ENCODE data around the gene DHRS2.
"Not testable (repeated sequence)": the region's sequence is repeated elsewhere in the genome, so short reads cannot be mapped to it uniquely, and the experiment has no call there.

DHRS2 gene

DNA sequence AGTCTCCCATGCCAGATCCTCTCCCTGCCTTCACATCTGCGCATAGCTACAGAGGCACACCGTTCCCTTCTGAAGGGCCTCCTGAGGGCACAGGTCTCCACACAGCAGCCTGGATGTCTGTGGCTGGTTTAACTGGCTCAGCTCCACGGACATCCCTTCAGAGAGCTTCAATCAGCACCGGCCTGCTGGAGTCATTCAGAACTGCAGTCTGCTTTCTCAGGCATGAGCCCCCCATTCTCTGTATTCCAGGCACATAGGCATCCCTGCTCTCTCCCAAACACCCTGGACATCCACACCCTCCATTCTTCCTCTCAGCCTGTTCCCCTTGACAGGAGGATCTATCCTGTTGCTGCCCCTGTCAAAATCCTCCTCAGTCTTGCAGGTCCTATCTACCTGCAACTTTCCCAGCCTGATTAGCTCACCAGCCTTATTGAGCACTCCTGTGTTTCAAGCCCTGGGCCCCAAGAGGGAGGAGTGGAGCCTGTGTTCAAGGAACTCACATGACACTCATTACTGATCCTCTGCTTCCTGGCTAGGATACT lies 2.9 kb upstream of the DHRS2 start:
- TF ChIP-seq FOXK2 (IDR thresholded peaks at IDR 0.05): no peak
- TF ChIP-seq FOXA1 (IDR thresholded peaks at IDR 0.05): no peak
- no peak for TF ChIP-seq SUZ12 (IDR thresholded peaks at IDR 0.05)
- ChIA-PET POLR2A (no interaction called here), CTCF (interaction anchor here (0.8 to 2.4 kb wide), 10 partner anchors 13 to 300 kb away, joined by 3 to 26 read pairs (median 5); no protein-coding TSS in a partner anchor)
- DNase-seq (ENCODE audit: extremely low spot score): peak; percentile 19

- CTCF ChIA-PET; DNase-seq (ENCODE audit: extremely low spot score); POLR2A ChIA-PET: not testable (repeated sequence)
Observed at GRCh38 chr14:23634698-23635412, 1.3 kb upstream of the DHRS2 start.

DNA sequence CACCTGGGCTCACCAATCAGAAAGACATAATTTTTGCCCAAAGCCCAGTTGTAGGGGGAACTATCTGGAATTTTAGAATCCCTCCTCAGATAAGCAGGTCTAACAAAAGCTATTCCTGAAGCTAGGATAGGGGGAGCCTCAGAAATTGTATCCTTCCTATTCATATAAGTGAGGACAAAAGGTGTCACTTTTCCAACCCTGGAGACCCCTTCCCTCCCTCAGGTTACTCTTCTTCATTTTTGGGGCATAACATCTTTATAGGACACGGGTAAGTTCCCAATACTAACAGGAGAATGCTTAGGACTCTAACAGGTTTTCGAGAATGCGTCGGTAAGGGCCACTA lies 1.1 kb downstream of the DHRS2 start:
- POLR2A ChIA-PET; DNase-seq (ENCODE audit: extremely low spot score); CTCF ChIA-PET: not testable (repeated sequence)

GRCh38 chr14:23637655-23638413 lies 1.7 kb downstream of the DHRS2 start:
- DNase-seq (ENCODE audit: extremely low spot score); CTCF ChIA-PET; POLR2A ChIA-PET: not testable (repeated sequence)

GRCh38 chr14:23638414-23639047 lies 2.4 kb downstream of the DHRS2 start:
- no peak for DNase-seq (ENCODE audit: extremely low spot score)
- TF ChIP-seq SP1 (IDR thresholded peaks at IDR 0.05): no peak
- TF ChIP-seq ELF4 (IDR thresholded peaks at IDR 0.05): no peak
- no peak for TF ChIP-seq L3MBTL2 (conservative IDR thresholded peaks at IDR 0.05)
- TF ChIP-seq CTBP1 (IDR thresholded peaks at IDR 0.05; ENCODE audit: borderline replicate concordance): no peak
- no peak for TF ChIP-seq FOXK2 (IDR thresholded peaks at IDR 0.05)
- TF ChIP-seq ARNT (IDR thresholded peaks at IDR 0.05): no peak
- TF ChIP-seq BHLHE40 (IDR thresholded peaks at IDR 0.05; ENCODE audit: borderline replicate concordance): no peak
- TF ChIP-seq SUZ12 (IDR thresholded peaks at IDR 0.05): no peak
- TF ChIP-seq FOXM1 (IDR thresholded peaks at IDR 0.05; ENCODE audit: borderline replicate concordance): no peak
- no peak for TF ChIP-seq FOXA1 (IDR thresholded peaks at IDR 0.05)
- no peak for TF ChIP-seq ZNF384 (IDR thresholded peaks at IDR 0.05)
- ChIA-PET CTCF (no interaction called here), POLR2A (no interaction called here)

- TF ChIP-seq BHLHE40 (IDR thresholded peaks at IDR 0.05; ENCODE audit: borderline replicate concordance) (no peak), ELF4 (IDR thresholded peaks at IDR 0.05) (no peak), FOXM1 (IDR thresholded peaks at IDR 0.05; ENCODE audit: borderline replicate concordance) (no peak)
- ChIA-PET POLR2A (interaction anchor here (0.6 kb wide), 1 partner anchor 8 kb away, joined by 3 read pairs; no protein-coding TSS in a partner anchor), CTCF (interaction anchor here (3.2 kb wide), 1 partner anchor 8 kb away, joined by 22 read pairs; no protein-coding TSS in a partner anchor)
- DNase-seq (ENCODE audit: extremely low spot score): no peak
Observed at GRCh38 chr14:23639048-23639890, 3.1 kb downstream of the DHRS2 start.

- DNase-seq (ENCODE audit: extremely low spot score): no peak
- CTCF ChIA-PET: interaction anchor here (3.2 kb wide), 1 partner anchor 8 kb away, joined by 22 read pairs; no protein-coding TSS in a partner anchor
- POLR2A ChIA-PET: interaction anchor here (0.6 kb wide), 1 partner anchor 9 kb away, joined by 3 read pairs; no protein-coding TSS in a partner anchor
- TF ChIP-seq FOXK2 (IDR thresholded peaks at IDR 0.05) (no peak), NFRKB (IDR thresholded peaks at IDR 0.05) (no peak), BHLHE40 (IDR thresholded peaks at IDR 0.05; ENCODE audit: borderline replicate concordance) (no peak), SP1 (IDR thresholded peaks at IDR 0.05) (no peak), FOXA1 (IDR thresholded peaks at IDR 0.05) (no peak), LEF1 (IDR thresholded peaks at IDR 0.05; ENCODE audit: borderline replicate concordance) (no peak), SUZ12 (IDR thresholded peaks at IDR 0.05) (no peak), ELF4 (IDR thresholded peaks at IDR 0.05) (no peak), FOXM1 (IDR thresholded peaks at IDR 0.05; ENCODE audit: borderline replicate concordance) (no peak), TARDBP (IDR thresholded peaks at IDR 0.05) (no peak), PKNOX1 (IDR thresholded peaks at IDR 0.05) (no peak), L3MBTL2 (conservative IDR thresholded peaks at IDR 0.05) (no peak), HDGF (IDR thresholded peaks at IDR 0.05; ENCODE audit: borderline replicate concordance) (no peak), ARNT (IDR thresholded peaks at IDR 0.05) (no peak), CTBP1 (IDR thresholded peaks at IDR 0.05; ENCODE audit: borderline replicate concordance) (no peak), ZNF384 (IDR thresholded peaks at IDR 0.05) (no peak)
Observed at GRCh38 chr14:23639891-23640523, 3.8 kb downstream of the DHRS2 start.
